ENCODE data around the gene DOCK2. TPM values are rescaled to one million over a fixed set of nuclear protein-coding genes. Genes with fewer than 3 reads are reported as not detected.

Gene DOCK2
- total and polyA plus RNA-seq, 12 donors = 3.3 to 59.5 (median 21.0) TPM

DNA sequence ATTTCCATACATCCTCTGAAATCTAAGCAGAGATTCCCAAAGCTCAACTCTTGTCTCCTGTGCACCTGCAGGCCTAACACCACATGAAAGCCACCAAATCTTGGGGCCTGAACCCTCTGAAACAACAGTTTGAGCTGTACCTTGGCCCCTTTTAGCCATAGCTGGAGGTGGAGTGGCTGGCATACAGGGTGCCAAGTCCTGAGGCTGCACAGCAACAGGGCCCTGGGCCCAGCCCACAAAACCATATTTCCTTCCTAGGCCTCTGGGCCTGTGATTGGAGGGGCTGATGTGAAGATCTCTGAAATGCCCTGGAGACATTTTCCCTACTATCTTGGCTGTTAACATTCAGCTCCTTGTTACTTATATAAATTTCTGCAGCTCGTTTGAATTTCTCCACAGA lies 26.5 kb downstream of the DOCK2 start:
- TF ChIP-seq, protein P1, sequence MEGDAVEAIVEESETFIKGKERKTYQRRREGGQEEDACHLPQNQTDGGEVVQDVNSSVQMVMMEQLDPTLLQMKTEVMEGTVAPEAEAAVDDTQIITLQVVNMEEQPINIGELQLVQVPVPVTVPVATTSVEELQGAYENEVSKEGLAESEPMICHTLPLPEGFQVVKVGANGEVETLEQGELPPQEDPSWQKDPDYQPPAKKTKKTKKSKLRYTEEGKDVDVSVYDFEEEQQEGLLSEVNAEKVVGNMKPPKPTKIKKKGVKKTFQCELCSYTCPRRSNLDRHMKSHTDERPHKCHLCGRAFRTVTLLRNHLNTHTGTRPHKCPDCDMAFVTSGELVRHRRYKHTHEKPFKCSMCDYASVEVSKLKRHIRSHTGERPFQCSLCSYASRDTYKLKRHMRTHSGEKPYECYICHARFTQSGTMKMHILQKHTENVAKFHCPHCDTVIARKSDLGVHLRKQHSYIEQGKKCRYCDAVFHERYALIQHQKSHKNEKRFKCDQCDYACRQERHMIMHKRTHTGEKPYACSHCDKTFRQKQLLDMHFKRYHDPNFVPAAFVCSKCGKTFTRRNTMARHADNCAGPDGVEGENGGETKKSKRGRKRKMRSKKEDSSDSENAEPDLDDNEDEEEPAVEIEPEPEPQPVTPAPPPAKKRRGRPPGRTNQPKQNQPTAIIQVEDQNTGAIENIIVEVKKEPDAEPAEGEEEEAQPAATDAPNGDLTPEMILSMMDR (IDR thresholded peaks at IDR 0.05) = no peak
- no peak for TF ChIP-seq POLR2A (IDR thresholded peaks at IDR 0.05)
- Histone ChIP-seq H3K4me3 (no peak overlapping the region), H3K27ac (no peak overlapping the region), H3K9me3 (replicated peaks in 1 of 3) (no peaks in the 10 kb centered on the region), H3K36me3 (replicated peaks in 1 of 2) (no peaks in the 10 kb centered on the region), H3K27me3 (no peaks in the 10 kb centered on the region), H3K4me1 (replicated peaks in 1 of 2) (no peaks in the 10 kb centered on the region)
- intact Hi-C loops (cut with DNase I) = no loop called here
- no peak for DNase-seq
- WGBS, 4 donors = 50 to 74% (median 59%) methylated on average over 1 of the region's 1 CpG

DNA sequence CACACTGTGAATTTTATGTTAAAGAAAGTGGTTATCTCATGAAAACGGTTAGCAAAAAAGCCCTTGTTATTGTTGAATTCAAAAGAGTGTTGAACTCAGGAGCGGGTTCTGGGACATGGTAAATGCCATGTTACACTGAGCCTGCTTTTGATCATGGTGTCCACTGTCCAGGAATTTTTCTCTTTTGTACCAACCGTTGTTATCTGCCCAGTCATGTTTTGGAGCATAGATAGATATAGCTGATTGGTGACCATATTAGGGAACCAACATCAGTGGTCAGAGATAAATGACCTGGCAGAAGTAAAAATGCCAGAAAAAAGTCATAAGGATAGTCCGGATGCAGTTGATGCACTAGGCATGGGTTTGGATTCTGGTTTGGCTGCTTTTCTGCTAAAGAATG lies 29.3 kb downstream of the DOCK2 start:
- Histone ChIP-seq H3K27ac (no peak overlapping the region), H3K9me3 (replicated peaks in 1 of 3) (no peaks in the 10 kb centered on the region), H3K36me3 (replicated peaks in 1 of 2) (no peaks in the 10 kb centered on the region), H3K4me3 (no peak overlapping the region), H3K27me3 (no peaks in the 10 kb centered on the region), H3K4me1 (replicated peaks in 1 of 2) (no peaks in the 10 kb centered on the region)
- WGBS, 4 donors = 76 to 84% (median 81%) methylated on average over 4 of the region's 4 CpGs
- DNase-seq = no peak
- TF ChIP-seq, protein P1 (IDR thresholded peaks at IDR 0.05) = no peak
- no peak for TF ChIP-seq POLR2A (IDR thresholded peaks at IDR 0.05)
- intact Hi-C loops (cut with DNase I) = no loop called here

DNA sequence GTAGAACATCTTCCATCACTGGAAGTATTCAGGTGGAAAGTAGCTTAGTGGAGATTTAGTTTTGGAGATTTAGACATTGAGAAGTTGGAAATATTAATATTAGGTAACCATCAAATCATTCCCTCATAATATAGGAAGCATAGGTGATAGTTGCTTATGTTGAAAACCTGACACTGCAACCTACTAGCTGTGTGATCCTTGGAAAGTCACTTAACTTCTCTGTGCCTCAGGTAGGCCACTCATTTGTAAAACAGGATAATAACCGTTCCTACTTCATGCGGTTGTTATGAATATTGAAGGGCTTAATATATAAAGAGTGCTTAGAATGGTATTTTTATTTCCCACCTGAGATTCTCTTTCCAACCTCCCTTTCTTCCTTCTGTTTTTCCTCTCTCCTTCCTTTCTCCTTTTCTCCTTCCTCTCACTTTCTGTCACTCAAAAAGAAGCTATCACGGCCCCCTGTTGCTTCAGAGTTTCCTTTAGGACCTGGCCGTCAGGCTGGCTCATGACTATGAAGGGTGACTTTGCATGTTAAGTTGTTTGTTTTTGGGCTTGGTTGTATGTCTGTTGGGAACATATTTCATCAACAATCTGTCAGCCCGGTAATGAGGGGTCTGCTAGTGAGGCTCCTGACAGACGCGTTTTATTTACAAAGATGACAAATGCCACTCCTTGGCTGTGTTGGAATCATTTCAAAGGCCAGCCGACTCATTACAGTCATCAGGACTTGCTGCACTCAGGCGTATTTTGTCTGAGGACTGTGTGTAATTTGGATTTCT lies 31.0 kb downstream of the DOCK2 start:
- DNase-seq = no peak
- intact Hi-C loops (cut with DNase I) = no loop called here
- TF ChIP-seq POLR2A (IDR thresholded peaks at IDR 0.05) = no peak
- TF ChIP-seq, protein P1 (IDR thresholded peaks at IDR 0.05) = no peak
- Histone ChIP-seq H3K27me3 (no peaks in the 10 kb centered on the region), H3K4me3 (no peak overlapping the region), H3K4me1 (replicated peaks in 1 of 2) (no peaks in the 10 kb centered on the region), H3K36me3 (replicated peaks in 1 of 2) (no peaks in the 10 kb centered on the region), H3K27ac (no peak overlapping the region), H3K9me3 (replicated peaks in 1 of 3) (no peaks in the 10 kb centered on the region)
- 44 to 52% (median 45%) methylated on average over 9 of the region's 9 CpGs for WGBS, 4 donors

DNA sequence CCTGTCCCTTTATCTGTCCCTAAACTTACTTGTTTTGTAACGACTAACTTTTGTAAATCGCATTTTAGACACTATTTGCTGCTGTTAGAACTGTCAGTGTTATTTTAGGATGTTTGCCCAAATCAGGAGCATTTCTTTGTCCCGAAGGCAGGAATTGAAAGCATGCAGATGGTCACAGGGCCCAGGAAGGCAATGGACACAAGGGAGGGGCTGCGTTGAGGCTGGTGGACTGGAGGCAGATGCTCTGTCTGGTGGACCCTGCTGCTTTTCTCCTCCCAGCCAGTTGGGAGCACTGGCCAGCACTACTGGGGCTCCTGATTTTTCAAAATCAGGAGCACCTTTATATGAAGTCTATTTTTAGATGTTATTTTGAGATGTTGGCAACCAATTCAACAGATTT lies 31.7 kb downstream of the DOCK2 start:
- H3K36me3 ChIP-seq (replicated peaks in 1 of 2) = no peaks in the 10 kb centered on the region
- no peak overlapping the region for H3K27ac ChIP-seq
- no peaks in the 10 kb centered on the region for H3K9me3 ChIP-seq (replicated peaks in 1 of 3)
- H3K4me3 ChIP-seq = no peak overlapping the region
- no peaks in the 10 kb centered on the region for H3K4me1 ChIP-seq (replicated peaks in 1 of 2)
- no peak for TF ChIP-seq POLR2A (IDR thresholded peaks at IDR 0.05)
- TF ChIP-seq, protein P1 (IDR thresholded peaks at IDR 0.05) = no peak
- DNase-seq = no peak
- intact Hi-C loops (cut with DNase I) = no loop called here
- WGBS, 4 donors = 43 to 55% (median 49%) methylated on average over 4 of the region's 4 CpGs
- H3K27me3 ChIP-seq = no peaks in the 10 kb centered on the region

Data from adrenal gland (tissue), 12 donors.